GM18867 (cell line): ENCODE measurements around the gene HMCN2.

Experiments
- ATAC-seq: cut with Tn5 transposase; IDR thresholded peaks from one replicate; pipeline ENCODE4 v1.9.1; 2021; ENCODE audit warnings: mild to moderate bottlenecking, moderate library complexity; ENCODE audit not compliant: unreplicated experiment

The HMCN2 gene

DNA sequence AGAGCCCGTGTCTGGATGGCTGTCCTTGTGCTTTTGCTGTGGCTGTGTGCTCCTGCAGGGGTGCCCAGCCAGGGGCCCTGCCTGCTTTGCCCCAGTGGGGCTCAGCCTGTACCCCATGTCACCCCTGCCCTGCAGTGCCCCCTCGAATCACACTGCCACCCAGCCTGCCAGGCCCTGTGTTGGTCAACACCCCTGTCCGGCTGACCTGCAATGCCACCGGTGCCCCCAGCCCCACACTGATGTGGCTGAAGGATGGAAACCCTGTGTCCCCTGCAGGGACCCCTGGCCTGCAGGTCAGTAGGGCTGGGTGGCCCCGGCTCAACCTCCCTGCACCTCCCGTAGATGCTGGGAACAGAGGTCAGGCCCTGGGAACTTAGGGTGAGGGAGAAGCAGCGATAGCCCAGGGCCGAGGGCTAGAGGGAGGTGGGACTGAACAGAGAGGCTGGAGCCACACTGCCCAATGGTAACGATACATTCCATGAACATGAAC, 96.4 kb downstream of the HMCN2 start:
- ATAC-seq: no peak

- ATAC-seq: no peak
Observed at GRCh38 chr9:130362691-130363090, 97.1 kb downstream of the HMCN2 start.

GRCh38 chr9:130363755-130364404, 98.3 kb downstream of the HMCN2 start:
- ATAC-seq: no peak

DNA sequence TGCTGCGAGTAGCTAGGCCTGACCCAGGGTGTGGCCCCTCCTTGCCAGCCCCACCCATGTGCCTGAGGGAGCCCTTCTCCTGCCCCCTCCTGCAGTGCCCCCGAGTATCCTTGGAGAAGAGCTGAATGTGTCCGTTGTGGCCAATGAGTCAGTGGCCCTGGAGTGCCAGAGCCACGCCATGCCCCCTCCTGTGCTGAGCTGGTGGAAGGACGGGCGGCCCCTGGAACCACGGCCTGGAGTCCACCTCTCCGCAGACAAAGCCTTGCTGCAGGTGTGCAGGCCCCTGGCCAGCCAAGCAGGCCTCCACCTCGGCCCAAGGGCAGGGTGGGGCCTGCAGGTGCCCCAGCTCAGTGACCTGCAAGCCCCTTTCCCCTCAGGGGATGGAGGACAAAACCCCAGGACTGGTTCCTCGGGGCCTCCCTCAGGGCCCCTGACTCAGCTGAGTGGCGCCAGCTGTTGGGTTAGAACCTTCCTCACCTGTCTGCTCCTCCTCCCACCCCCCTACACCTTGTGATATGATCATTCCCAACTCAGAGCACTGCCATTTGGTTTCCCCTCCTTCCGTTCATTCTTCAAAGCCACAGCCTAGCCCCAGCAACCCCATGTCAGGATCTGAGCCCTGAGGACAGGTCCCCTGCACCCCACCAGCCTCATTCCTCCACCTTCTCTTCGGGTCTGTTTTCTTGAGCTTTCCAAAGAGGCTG, 99.2 kb downstream of the HMCN2 start:
- no peak for ATAC-seq

- ATAC-seq: no peak
Observed at GRCh38 chr9:130365323-130365721, 99.8 kb downstream of the HMCN2 start.

DNA sequence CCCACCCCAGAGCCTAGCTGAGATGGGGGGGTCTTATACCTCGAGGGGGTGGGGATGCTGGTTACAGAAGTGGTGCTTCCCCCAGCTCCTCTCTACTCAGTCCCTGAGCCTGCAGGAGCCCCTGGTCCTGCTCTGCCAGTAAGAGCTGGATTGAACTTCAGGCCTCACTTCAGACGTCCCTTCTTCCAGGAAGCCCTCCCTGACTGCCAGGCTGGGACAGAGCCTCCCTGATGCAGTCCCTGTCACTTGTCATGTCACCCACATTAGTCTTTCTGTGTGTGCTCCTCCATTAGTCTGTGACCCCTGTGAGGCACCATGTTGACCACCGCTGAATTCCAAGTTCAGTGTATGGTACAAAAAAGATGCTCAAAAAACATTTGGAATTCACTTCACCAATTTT, 100.5 kb downstream of the HMCN2 start:
- no peak for ATAC-seq

DNA sequence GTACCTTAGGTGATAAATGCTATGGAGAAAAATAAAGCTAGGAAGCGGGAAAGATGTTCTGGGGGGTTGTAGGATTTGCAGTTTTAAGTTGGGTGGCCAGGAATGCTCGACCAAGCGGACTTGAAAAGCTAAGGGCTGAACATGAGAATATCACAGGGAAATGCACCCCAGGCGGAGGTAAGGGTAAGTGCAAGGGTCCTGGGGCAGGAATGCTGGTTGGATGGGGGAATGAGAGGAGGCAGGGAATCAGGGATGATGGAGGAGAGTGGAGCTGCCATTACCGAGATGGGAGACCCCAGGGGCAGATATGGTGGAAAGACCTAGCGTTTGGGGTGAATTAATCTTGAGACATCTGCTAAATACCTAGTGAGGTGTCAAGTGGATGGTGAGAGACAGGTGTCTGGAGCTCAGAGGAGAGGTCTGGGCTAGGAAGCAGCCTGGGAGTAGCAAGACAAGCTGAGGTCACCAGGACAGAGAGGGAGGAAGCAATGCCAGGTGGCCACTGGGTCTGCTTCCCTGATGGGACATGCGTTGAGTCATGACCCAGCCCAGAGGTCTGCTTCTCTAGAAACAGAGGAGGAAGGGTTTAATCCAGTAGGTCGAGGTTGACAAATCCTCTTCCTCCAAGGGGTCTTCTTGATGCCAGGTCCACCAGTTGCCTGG, 101.5 kb downstream of the HMCN2 start:
- no peak for ATAC-seq

DNA sequence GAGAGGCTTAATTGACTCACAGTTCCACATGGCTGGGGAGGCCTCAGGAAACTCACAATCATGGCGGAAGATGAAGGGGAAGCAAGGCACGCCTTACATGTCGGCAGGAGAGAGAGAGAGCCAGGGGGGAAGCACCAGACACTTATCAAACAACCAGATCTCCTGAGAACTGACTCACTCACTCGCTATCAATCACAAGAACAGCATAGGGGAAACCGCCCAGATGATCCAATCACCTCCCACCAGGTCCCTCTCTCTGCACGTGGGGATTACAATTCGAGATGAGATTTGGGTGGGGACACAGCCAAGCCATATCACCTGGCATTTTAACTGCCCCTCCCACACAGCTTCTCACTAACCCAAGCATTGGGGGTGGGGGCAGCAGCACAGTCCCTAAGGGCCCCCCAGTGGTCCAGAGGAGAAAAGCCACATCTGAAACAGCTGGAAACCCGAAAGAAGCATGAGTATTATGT, 103.1 kb downstream of the HMCN2 start:
- no peak for ATAC-seq

- ATAC-seq: no peak
Observed at GRCh38 chr9:130370226-130370625, 104.7 kb downstream of the HMCN2 start.

DNA sequence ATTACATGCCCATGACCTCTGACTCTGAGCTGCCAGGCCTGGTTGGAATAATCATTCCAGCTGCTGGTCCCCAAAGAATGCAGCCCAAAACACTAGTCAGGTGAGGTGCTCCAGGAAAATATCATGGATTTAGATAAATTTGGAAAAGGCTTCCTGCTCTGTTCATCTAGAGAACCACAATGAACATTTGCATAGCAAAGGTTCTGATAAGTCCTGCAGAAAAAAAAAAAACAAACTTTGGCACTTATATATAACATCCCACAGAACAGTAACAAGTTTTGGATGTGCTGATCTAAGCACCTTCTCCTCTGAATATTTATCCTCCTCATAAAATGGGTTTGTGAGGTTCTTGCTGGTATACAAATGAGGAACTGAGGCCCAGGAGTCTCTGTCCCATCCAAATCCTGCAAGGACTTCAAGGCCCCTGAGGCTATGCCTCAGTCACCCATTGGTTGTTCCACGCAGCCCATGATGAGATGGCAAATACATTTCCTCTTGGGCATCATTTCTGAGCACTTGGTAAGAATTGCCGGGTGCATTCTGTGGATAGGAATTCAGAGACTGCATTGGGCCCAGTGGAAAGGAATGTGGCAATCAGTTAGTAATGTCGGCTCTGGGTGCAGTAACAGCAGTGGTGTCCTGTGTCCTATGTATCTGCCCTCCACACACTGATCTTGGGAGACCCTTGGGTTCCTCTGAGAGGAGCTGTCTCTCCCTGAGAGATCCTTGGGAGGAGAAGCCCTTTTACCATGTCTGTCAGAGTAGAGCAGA, 105.8 kb downstream of the HMCN2 start:
- ATAC-seq: no peak

GRCh38 chr9:130372057-130372456, 106.5 kb downstream of the HMCN2 start:
- no peak for ATAC-seq

DNA sequence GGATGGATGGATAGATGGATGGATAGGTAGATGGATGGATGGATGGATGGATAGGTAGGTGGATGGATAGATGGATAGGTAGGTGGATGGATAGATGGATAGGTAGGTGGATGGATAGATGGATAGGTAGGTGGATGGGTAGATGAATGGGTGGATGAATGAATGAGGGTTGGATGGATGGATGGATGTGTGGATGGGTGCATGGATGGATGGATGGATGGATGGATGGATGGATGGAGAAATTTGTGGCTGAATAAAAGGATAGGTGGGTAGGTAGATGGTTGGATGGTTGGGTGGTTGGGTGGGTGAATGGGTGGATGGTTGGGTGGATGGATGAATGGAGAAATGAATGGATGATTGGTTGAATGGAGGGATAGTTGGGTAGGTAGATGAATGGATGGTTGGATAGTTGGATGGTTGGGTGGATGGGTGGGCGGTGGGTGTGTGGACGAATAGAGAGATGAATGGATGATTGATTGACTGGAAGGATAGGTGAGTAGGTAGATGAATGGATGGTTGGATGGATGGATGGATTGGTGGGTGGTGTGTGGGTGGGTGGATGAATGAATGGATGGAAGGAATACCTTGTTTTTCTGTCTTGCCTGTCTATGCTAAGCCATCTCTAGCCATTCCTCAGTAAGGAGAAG, 108.2 kb downstream of the HMCN2 start:
- no peak for ATAC-seq

- ATAC-seq: no peak
Observed at GRCh38 chr9:130377612-130378011, 112.1 kb downstream of the HMCN2 start.

DNA sequence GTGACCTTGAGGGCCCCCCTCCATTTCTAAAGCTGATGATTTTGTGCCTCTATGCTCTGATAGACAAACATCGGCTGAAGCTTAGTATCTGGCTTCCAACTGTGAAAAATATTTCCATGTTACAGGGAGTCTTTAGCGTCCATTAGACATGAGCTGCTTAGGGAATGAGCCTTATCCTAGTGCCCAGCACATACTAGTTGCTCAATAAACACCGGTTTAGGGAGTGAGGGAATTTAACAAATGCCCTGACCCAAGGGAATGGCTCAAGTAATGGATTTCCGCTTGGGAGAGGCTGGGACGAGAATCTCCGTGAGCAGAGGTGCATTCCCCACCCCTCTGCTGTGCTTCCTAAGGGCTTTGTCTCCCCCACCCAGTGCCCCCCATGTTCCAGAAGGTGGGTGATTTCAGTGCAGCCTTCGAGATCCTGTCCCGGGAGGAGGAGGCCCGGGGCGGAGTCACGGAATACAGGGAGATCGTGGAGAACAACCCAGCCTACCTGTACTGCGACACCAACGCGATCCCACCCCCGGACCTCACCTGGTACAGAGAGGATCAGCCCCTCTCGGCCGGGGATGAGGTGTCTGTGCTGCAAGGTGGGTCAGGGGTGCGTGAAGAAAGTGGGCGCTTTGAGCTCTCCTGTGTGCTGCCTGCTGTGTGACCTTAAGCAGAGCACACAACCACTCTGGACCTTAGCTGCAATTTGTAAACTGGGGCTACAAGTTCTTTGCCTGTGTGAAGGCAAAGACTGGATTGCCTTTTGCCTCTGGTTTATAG, 113.5 kb downstream of the HMCN2 start:
- ATAC-seq: no peak

DNA sequence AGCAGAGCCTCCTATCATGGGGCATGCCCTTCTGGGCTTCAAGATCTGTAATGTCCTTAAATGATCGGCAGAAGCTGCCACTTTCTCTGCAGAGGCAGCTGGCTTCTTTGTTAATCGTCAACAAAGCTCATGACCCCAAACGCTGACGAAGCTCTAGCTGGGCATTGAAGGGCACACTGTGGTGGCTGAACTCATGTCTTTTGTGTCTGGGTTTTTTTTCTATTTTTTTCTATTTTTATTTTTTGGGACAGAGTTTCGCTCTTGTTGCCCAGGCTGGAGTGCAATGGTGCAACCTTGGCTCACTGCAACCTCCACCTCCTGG, 114.0 kb downstream of the HMCN2 start:
- ATAC-seq: no peak

DNA sequence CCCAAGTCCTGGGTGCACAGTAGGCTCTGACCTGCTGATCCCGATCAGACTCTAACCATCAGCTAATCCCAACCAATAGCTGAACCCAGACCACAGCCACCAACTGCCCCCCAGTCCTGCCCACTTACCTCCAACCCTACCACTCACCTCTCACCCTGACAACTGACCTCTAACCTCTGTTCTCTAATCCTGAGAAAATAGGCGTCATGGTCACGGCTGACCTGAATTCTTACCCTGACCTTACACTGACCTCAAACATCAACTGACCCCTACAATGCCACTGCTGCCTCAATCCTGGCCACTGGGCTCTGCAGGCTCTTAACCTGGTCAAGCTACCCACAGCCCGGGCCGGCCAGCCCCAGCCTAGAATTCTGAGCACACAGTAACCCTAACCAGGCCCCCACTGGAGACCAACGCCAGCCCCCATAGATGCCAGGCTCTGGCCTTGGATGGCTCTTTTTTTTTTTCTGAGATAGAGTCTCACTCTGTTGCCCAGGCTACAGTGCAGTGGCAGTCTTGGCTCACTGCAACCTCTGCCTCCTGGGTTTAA, 115.4 kb downstream of the HMCN2 start:
- no peak for ATAC-seq

GRCh38 chr9:130381660-130382059, 116.1 kb downstream of the HMCN2 start:
- ATAC-seq: no peak

- no peak for ATAC-seq
Observed at GRCh38 chr9:130382096-130382495, 116.5 kb downstream of the HMCN2 start.

- no peak for ATAC-seq
Observed at GRCh38 chr9:130382636-130383349, 117.2 kb downstream of the HMCN2 start.
